Fibroblast of lung (primary cell): ENCODE results near the gene SIK3.

Source experiments
- EZH2 ChIP-seq: IDR thresholded peaks from 2 replicates; pipeline ENCODE4 v1.5.1; 2012; ENCODE audit warnings: low read length, control low read depth, mild to moderate bottlenecking; ENCODE audit errors: missing control alignments
- TF ChIP-seq, protein P1 (sequence below), 2 donors: IDR thresholded peaks in 1 of 2; conservative IDR thresholded peaks in 1 of 2; 1 replicate in 1 of 2; 2 replicates in 1 of 2; pipeline ENCODE4 v1.5.1; 2011 to 2012; ENCODE audit warnings: low read length in 2 of 2, control low read depth in 1 of 2, inconsistent platforms in 1 of 2, low read depth in 1 of 2, mild to moderate bottlenecking in 1 of 2

DNA sequence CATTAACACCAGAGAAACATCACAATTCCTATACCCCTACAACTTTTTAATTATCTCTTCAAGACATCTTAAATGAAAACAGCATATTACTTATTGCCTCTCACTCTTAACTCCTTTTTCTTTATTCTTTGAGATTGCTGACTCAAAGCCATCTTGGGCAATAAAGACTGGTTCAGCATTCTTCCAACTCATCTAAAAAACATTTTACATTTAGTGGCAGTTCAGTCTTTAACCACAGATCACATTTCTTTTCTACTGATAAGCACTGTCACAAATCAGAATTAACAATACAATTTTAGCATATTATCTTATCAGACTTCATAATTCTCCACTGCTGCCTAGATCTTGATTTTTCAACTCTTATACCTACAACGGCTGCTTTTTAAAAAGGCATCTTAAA is 34.0 kb downstream of the SIK3 start:
- TF ChIP-seq, protein P1, sequence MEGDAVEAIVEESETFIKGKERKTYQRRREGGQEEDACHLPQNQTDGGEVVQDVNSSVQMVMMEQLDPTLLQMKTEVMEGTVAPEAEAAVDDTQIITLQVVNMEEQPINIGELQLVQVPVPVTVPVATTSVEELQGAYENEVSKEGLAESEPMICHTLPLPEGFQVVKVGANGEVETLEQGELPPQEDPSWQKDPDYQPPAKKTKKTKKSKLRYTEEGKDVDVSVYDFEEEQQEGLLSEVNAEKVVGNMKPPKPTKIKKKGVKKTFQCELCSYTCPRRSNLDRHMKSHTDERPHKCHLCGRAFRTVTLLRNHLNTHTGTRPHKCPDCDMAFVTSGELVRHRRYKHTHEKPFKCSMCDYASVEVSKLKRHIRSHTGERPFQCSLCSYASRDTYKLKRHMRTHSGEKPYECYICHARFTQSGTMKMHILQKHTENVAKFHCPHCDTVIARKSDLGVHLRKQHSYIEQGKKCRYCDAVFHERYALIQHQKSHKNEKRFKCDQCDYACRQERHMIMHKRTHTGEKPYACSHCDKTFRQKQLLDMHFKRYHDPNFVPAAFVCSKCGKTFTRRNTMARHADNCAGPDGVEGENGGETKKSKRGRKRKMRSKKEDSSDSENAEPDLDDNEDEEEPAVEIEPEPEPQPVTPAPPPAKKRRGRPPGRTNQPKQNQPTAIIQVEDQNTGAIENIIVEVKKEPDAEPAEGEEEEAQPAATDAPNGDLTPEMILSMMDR (conservative IDR thresholded peaks at IDR 0.05 in 1 of 2, IDR thresholded peaks at IDR 0.05 in 1 of 2; ENCODE audit: low read depth in 1 of 2, low read length in 2 of 2): no peak
- no peak for TF ChIP-seq EZH2
